ENCODE data around the gene WSCD1.

The WSCD1 gene

GRCh38 chr17:6066183-6066948 is 3.8 kb upstream of the WSCD1 start:
- H3K9me3 ChIP-seq (ENCODE audit: control insufficient read depth, insufficient read depth, low read depth, low read length) = no peaks in the 10 kb centered on the region
- H3K4me3 ChIP-seq (ENCODE audit: low read depth, low read length) = no peak overlapping the region
- ChIA-PET CTCF (no interaction called here), POLR2A (no interaction called here)
- no peaks in the 10 kb centered on the region for H3K36me3 ChIP-seq (ENCODE audit: control insufficient read depth in 2 of 2, insufficient read depth in 1 of 2, low read length in 2 of 2)
- H3K4me1 ChIP-seq (ENCODE audit: control insufficient read depth, insufficient read depth, low read length) = peaks cover 6% of the 10 kb centered on the region
- H3K27ac ChIP-seq (ENCODE audit: extremely low read depth, low read depth, low read length) = no peak overlapping the region
- TF ChIP-seq ZNF121 (tag by site-specific recombination; IDR thresholded peaks at IDR 0.05) = no peak
- peak; percentile 67; the same call in 1 of the 2 replicates for TF ChIP-seq ZFHX2 (tag by site-specific recombination; conservative IDR thresholded peaks at IDR 0.05)
- TF ChIP-seq ZNF548 (tag by site-specific recombination; IDR thresholded peaks at IDR 0.05) = no peak
- TF ChIP-seq EGR2 (tag by site-specific recombination; IDR thresholded peaks at IDR 0.05; ENCODE audit: low read depth) = peak; percentile 68; the same call in 1 of the 2 replicates
- no peak for TF ChIP-seq ZNF18 (tag by site-specific recombination; IDR thresholded peaks at IDR 0.05)
- TF ChIP-seq SCRT2 (tag by site-specific recombination; IDR thresholded peaks at IDR 0.05) = peak; percentile 48
- peak; percentile 29; the same call in 1 of the 2 replicates for TF ChIP-seq ZNF366 (tag by site-specific recombination; conservative IDR thresholded peaks at IDR 0.05)
- no peak for TF ChIP-seq TCF7L2 (IDR thresholded peaks at IDR 0.05; ENCODE audit: borderline replicate concordance, low read depth, low read length)
- TF ChIP-seq, protein P1, sequence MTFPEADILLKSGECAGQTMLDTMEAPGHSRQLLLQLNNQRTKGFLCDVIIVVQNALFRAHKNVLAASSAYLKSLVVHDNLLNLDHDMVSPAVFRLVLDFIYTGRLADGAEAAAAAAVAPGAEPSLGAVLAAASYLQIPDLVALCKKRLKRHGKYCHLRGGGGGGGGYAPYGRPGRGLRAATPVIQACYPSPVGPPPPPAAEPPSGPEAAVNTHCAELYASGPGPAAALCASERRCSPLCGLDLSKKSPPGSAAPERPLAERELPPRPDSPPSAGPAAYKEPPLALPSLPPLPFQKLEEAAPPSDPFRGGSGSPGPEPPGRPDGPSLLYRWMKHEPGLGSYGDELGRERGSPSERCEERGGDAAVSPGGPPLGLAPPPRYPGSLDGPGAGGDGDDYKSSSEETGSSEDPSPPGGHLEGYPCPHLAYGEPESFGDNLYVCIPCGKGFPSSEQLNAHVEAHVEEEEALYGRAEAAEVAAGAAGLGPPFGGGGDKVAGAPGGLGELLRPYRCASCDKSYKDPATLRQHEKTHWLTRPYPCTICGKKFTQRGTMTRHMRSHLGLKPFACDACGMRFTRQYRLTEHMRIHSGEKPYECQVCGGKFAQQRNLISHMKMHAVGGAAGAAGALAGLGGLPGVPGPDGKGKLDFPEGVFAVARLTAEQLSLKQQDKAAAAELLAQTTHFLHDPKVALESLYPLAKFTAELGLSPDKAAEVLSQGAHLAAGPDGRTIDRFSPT (tag by site-specific recombination; IDR thresholded peaks at IDR 0.05) = peak; percentile 29; the same call in 1 of the 2 replicates

GRCh38 chr17:6067060-6067459 is 3.1 kb upstream of the WSCD1 start:
- POLR2A ChIA-PET = no interaction called here
- CTCF ChIA-PET = interaction anchor here (0.5 to 0.7 kb wide), 3 partner anchors 27 to 44 kb away, joined by 3 to 6 read pairs (median 3); no protein-coding TSS in a partner anchor
- H3K27ac ChIP-seq (ENCODE audit: extremely low read depth, low read depth, low read length) = no peak overlapping the region
- H3K4me1 ChIP-seq (ENCODE audit: control insufficient read depth, insufficient read depth, low read length) = peaks cover 10% of the 10 kb centered on the region
- H3K9me3 ChIP-seq (ENCODE audit: control insufficient read depth, insufficient read depth, low read depth, low read length) = no peaks in the 10 kb centered on the region
- H3K36me3 ChIP-seq (ENCODE audit: control insufficient read depth in 2 of 2, insufficient read depth in 1 of 2, low read length in 2 of 2) = no peaks in the 10 kb centered on the region
- H3K4me3 ChIP-seq (ENCODE audit: low read depth, low read length) = no peak overlapping the region
- TF ChIP-seq FEZF1 (tag by site-specific recombination; IDR thresholded peaks at IDR 0.05) (peak; percentile 59), MEIS1 (CRISPR knock-in tag; IDR thresholded peaks at IDR 0.05; ENCODE audit: borderline replicate concordance) (no peak), ZNF121 (tag by site-specific recombination; IDR thresholded peaks at IDR 0.05) (no peak), REPIN1 (tag by site-specific recombination; IDR thresholded peaks at IDR 0.05; ENCODE audit: low read depth) (no peak), GLIS1 (tag by site-specific recombination; IDR thresholded peaks at IDR 0.05) (peak; percentile 68), SP2 (tag by site-specific recombination; IDR thresholded peaks at IDR 0.05) (0 out of 2 replicates have a peak, but pooled peaks have one; percentile 13), RBAK (tag by site-specific recombination; IDR thresholded peaks at IDR 0.05) (peak; percentile 86), SP7 (tag by site-specific recombination; IDR thresholded peaks at IDR 0.05) (peak; percentile 53), ZNF311 (tag by site-specific recombination; IDR thresholded peaks at IDR 0.05; ENCODE audit: borderline replicate concordance) (no peak), ZNF433 (tag by site-specific recombination; IDR thresholded peaks at IDR 0.05; ENCODE audit: low read depth) (no peak), ZBTB1 (tag by site-specific recombination; IDR thresholded peaks at IDR 0.05) (no peak), ZNF660 (tag by site-specific recombination; IDR thresholded peaks at IDR 0.05) (0 out of 2 replicates have a peak, but pooled peaks have one; percentile 20), PRDM1 (tag by site-specific recombination; IDR thresholded peaks at IDR 0.05) (peak; percentile 74), ZNF518A (tag by site-specific recombination; conservative IDR thresholded peaks at IDR 0.05; ENCODE audit: low read depth) (no peak), ZBTB21 (tag by site-specific recombination; IDR thresholded peaks at IDR 0.05) (peak; percentile 80), ZNF558 (tag by site-specific recombination; IDR thresholded peaks at IDR 0.05) (no peak), ZNF366 (tag by site-specific recombination; conservative IDR thresholded peaks at IDR 0.05) (0 out of 2 replicates have a peak, but pooled peaks have one; percentile 7), TRIM28 (IDR thresholded peaks at IDR 0.05; ENCODE audit: borderline replicate concordance, low read length) (peak; percentile 92), GLIS2 (tag by site-specific recombination; IDR thresholded peaks at IDR 0.05) (peak; percentile 69)

Measured in HEK293 (cell line).